Lung (tissue), 12 donors: ENCODE data around the gene STK40. TPM values are rescaled to one million over a fixed set of nuclear protein-coding genes. Genes with fewer than 3 reads are reported as not detected.

ENCODE experiments used
- ATAC-seq: fragments of 200-7000 bp; cut with Tn5 transposase; one replicate; pipeline ENCODE4 v1.9.1; 2020; ENCODE audit warnings: moderate number of reproducible peaks; ENCODE audit not compliant: insufficient read depth, low FRiP score
- DNase-seq, 3 donors: peaks; one replicate each; pipeline ENCODE4 v3.0.0-alpha.2; 2013 to 2017
- H3K27ac ChIP-seq, 2 donors: one replicate each; pipeline ENCODE4 v1.5.1; 2013; ENCODE audit warnings: mild to moderate bottlenecking in 2 of 2, moderate library complexity in 2 of 2, control low read depth in 1 of 2, inconsistent platforms in 1 of 2, low read depth in 1 of 2, low read length in 1 of 2
- H3K27me3 ChIP-seq, 3 donors: one replicate each; pipeline ENCODE4 v1.5.1; 2013; ENCODE audit warnings: low read length in 2 of 3; ENCODE audit not compliant: control insufficient read depth in 3 of 3, insufficient read depth in 3 of 3
- H3K36me3 ChIP-seq, 4 donors: one replicate each; pipeline ENCODE4 v1.5.1; 2013; ENCODE audit warnings: low read length in 4 of 4, mild to moderate bottlenecking in 1 of 4, moderate library complexity in 1 of 4; ENCODE audit not compliant: control insufficient read depth in 4 of 4, insufficient read depth in 4 of 4
- H3K4me1 ChIP-seq, 5 donors: one replicate each; pipeline ENCODE4 v1.5.1; 2013; ENCODE audit warnings: low read length in 5 of 5, mild to moderate bottlenecking in 2 of 5, moderate library complexity in 1 of 5; ENCODE audit not compliant: control insufficient read depth in 5 of 5, insufficient read depth in 5 of 5
- H3K4me3 ChIP-seq: one replicate; pipeline ENCODE4 v1.5.1; 2013; ENCODE audit warnings: mild to moderate bottlenecking, control low read depth, moderate library complexity
- H3K9ac ChIP-seq, 2 donors: one replicate each; pipeline ENCODE4 v1.5.1; 2013; ENCODE audit warnings: low read length in 2 of 2, control low read depth in 1 of 2; ENCODE audit not compliant: insufficient read depth in 1 of 2
- H3K9me3 ChIP-seq, 4 donors: one replicate each; pipeline ENCODE4 v1.5.1; 2013; ENCODE audit warnings: low read length in 3 of 4, mild to moderate bottlenecking in 1 of 4, moderate library complexity in 1 of 4; ENCODE audit not compliant: control insufficient read depth in 4 of 4, insufficient read depth in 3 of 4
- WGBS, 2 donors: extraction: QIAGEN DNeasy Blood & Tissue Kit; methylation state at CpG; one replicate each; pipeline ENCODE4 v1.1.7; 2013; 5-methylcytosine and 5-hydroxymethylcytosine counted together
- polyA plus RNA-seq, 2 donors: library from polyadenylated mRNA; stranded (reverse); fragments of 200-250 nt; gene quantifications; one replicate each; pipeline ENCODE4 v1.2.1, GENCODE V29; 2013
- total RNA-seq, 2 donors: library from RNA; depleted of rRNA in 1 of 2; stranded (reverse); fragments of >200 nt in 1 of 2; gene quantifications; one replicate each; pipeline ENCODE4 v1.2.1, GENCODE V29; 2014 to 2021
- TF ChIP-seq, protein P1 (sequence below): IDR thresholded peaks from 2 replicates; pipeline ENCODE4 v1.5.1; 2012; ENCODE audit warnings: mild to moderate bottlenecking; ENCODE audit errors: control extremely low read depth, extremely low read depth
- donor health status: control.
- donor health status: control.
- donor health status: Bipolar disorder and iron deficiency.
- donor health status: healthy.
- donor health status: DM: yes; HTN: yes; CAD: no.

STK40 gene
- total and polyA plus RNA-seq, 4 donors, result 25.4 to 82.9 (median 48.7) TPM

- DNase-seq, result peak in 1 of 3 donors; percentile 16
- Histone ChIP-seq H3K4me1 (peaks cover 5 to 21% (median 14%) of the 10 kb centered on the region in 5 donors), H3K36me3 (peaks cover 0 to 15% (median 6%) of the 10 kb centered on the region in 4 donors), H3K27ac (peak overlapping the region; percentile 95 to 99), H3K4me3 (no peak overlapping the region), H3K9ac (peak overlapping the region in 1 of 2 donors; percentile 89), H3K9me3 (no peaks in the 10 kb centered on the region), H3K27me3 (no peaks in the 10 kb centered on the region)
- TF ChIP-seq, protein P1, sequence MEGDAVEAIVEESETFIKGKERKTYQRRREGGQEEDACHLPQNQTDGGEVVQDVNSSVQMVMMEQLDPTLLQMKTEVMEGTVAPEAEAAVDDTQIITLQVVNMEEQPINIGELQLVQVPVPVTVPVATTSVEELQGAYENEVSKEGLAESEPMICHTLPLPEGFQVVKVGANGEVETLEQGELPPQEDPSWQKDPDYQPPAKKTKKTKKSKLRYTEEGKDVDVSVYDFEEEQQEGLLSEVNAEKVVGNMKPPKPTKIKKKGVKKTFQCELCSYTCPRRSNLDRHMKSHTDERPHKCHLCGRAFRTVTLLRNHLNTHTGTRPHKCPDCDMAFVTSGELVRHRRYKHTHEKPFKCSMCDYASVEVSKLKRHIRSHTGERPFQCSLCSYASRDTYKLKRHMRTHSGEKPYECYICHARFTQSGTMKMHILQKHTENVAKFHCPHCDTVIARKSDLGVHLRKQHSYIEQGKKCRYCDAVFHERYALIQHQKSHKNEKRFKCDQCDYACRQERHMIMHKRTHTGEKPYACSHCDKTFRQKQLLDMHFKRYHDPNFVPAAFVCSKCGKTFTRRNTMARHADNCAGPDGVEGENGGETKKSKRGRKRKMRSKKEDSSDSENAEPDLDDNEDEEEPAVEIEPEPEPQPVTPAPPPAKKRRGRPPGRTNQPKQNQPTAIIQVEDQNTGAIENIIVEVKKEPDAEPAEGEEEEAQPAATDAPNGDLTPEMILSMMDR, result no peak
- WGBS, 2 donors, result 59 to 60% methylated on average over 10 of the region's 10 CpGs
- peak; percentile 1 for ATAC-seq
Observed at GRCh38 chr1:36387141-36387949, 1.6 kb upstream of the STK40 start.

GRCh38 chr1:36386265-36387140 is 779 bp upstream of the STK40 start:
- peak overlapping the region; percentile 12 for H3K4me3 ChIP-seq
- H3K27ac ChIP-seq, result peak overlapping the region; percentile 95 to 99
- H3K9ac ChIP-seq, result peak overlapping the region in 1 of 2 donors; percentile 89
- no peaks in the 10 kb centered on the region for H3K9me3 ChIP-seq
- 1 to 2% methylated on average over 14 of the region's 14 CpGs for WGBS, 2 donors
- H3K36me3 ChIP-seq, result peaks cover 0 to 9% (median 3%) of the 10 kb centered on the region in 4 donors
- ATAC-seq (peak; percentile 74), DNase-seq (peak; percentile 83 to 92 (median 86))
- H3K4me1 ChIP-seq, result peaks cover 5 to 21% (median 15%) of the 10 kb centered on the region in 5 donors
- TF ChIP-seq, protein P1, result no peak
- no peaks in the 10 kb centered on the region for H3K27me3 ChIP-seq

GRCh38 chr1:36384542-36385409 is 948 bp downstream of the STK40 start:
- Histone ChIP-seq H3K9me3 (no peaks in the 10 kb centered on the region), H3K4me1 (peaks cover 5 to 21% (median 19%) of the 10 kb centered on the region in 5 donors), H3K27me3 (no peaks in the 10 kb centered on the region), H3K36me3 (no peaks in the 10 kb centered on the region), H3K4me3 (peak overlapping the region; percentile 87), H3K9ac (peak overlapping the region; percentile 56 to 57), H3K27ac (peak overlapping the region; percentile 97 to 99)
- WGBS, 2 donors, result 0 to 1% methylated on average over 25 of the region's 25 CpGs
- DNase-seq, result peak; percentile 36 to 47 (median 37)
- ATAC-seq, result peak; percentile 4
- TF ChIP-seq, protein P1, result no peak
